Osteoblast (primary cell): ENCODE measurements around the gene CDT1. TPM values are rescaled to one million over a fixed set of nuclear protein-coding genes. Genes with fewer than 3 reads are reported as not detected.

ENCODE experiments used
- DNase-seq: peaks from one replicate; pipeline ENCODE4 v3.0.0; 2011; ENCODE audit warnings: low spot score, mixed read lengths; ENCODE audit not compliant: insufficient read length; ENCODE audit errors: missing footprints
- H2AFZ ChIP-seq: 2 replicates; pipeline ENCODE4 v1.6.0; 2011; ENCODE audit warnings: mild to moderate bottlenecking, low read length
- H3K27ac ChIP-seq: 2 replicates; pipeline ENCODE4 v1.5.1; 2011; ENCODE audit warnings: mild to moderate bottlenecking, low read depth, low read length, moderate library complexity
- H3K27me3 ChIP-seq: 2 replicates; pipeline ENCODE4 v1.6.0; 2012; ENCODE audit warnings: mild to moderate bottlenecking, control low read depth, inconsistent platforms, low read length, moderate library complexity; ENCODE audit not compliant: insufficient read depth
- H3K36me3 ChIP-seq: 2 replicates; pipeline ENCODE4 v1.5.1; 2011; ENCODE audit warnings: mild to moderate bottlenecking, low read length, control low read depth, moderate library complexity; ENCODE audit not compliant: insufficient read depth
- H3K4me1 ChIP-seq: 2 replicates; pipeline ENCODE4 v1.5.1; 2011; ENCODE audit warnings: mild to moderate bottlenecking, low read length, control low read depth, moderate library complexity; ENCODE audit not compliant: insufficient read depth
- H3K4me2 ChIP-seq: 2 replicates; pipeline ENCODE4 v1.6.0; 2011; ENCODE audit warnings: mild to moderate bottlenecking, low read length; ENCODE audit not compliant: insufficient read depth
- H3K4me3 ChIP-seq: fragments of 200-600 bp; sonication (generic); 3 replicates; pipeline ENCODE4 v1.5.1; 2012; ENCODE audit warnings: mild to moderate bottlenecking, low read length, inconsistent platforms; ENCODE audit not compliant: insufficient read depth
- H3K79me2 ChIP-seq: 2 replicates; pipeline ENCODE4 v1.6.0; 2012; ENCODE audit warnings: mild to moderate bottlenecking, low read length, control low read depth, inconsistent platforms; ENCODE audit not compliant: insufficient read depth
- H3K9me3 ChIP-seq: 2 replicates; pipeline ENCODE4 v1.5.1; 2011; ENCODE audit warnings: low read depth, low read length, control low read depth
- H4K20me1 ChIP-seq: 2 replicates; pipeline ENCODE4 v1.6.0; 2012; ENCODE audit warnings: mild to moderate bottlenecking, low read length, control low read depth; ENCODE audit not compliant: insufficient read depth
- total RNA-seq: library from RNA; depleted of rRNA; stranded (reverse); fragments of >200 nt; gene quantifications from 2 replicates; pipeline ENCODE4 v1.2.3, GENCODE V29; 2012
- TF ChIP-seq, protein P1 (sequence below): IDR thresholded peaks from 2 replicates; pipeline ENCODE4 v1.5.1; 2011; ENCODE audit warnings: mild to moderate bottlenecking, low read depth, low read length, moderate library complexity; ENCODE audit errors: extremely low read depth

CDT1 gene
- total RNA-seq, 1 donor, result 2.9 TPM

DNA sequence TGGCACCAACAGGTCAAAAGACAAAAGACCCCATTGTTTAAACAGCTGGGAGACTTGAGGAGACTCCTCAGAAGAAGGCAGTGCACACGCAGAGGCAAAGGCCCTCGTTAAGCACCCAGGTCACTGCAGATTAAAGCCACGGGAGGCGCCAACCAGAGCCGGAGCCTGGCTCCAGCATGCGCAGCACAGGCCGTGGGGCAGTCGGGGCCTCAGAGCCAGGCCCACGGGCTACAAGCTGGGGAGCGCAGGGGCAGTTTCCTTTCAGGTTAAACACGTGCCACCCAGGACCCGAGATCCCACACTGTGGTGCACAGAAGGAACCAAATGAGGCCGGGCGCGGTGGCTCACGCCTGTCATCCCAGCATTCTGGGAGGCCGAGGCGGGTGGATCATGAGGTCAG lies 27.8 kb upstream of the CDT1 start:
- H2AFZ ChIP-seq, result no peak overlapping the region
- H3K27me3 ChIP-seq, result no peaks in the 10 kb centered on the region
- H3K27ac ChIP-seq, result no peak overlapping the region
- H3K4me3 ChIP-seq, result no peak overlapping the region
- no peak overlapping the region for H3K4me2 ChIP-seq
- no peaks in the 10 kb centered on the region for H3K9me3 ChIP-seq
- no peaks in the 10 kb centered on the region for H3K36me3 ChIP-seq
- peaks cover 91% of the 10 kb centered on the region for H3K79me2 ChIP-seq
- DNase-seq, result peak; percentile 38
- peaks cover 67% of the 10 kb centered on the region for H4K20me1 ChIP-seq
- TF ChIP-seq, protein P1, sequence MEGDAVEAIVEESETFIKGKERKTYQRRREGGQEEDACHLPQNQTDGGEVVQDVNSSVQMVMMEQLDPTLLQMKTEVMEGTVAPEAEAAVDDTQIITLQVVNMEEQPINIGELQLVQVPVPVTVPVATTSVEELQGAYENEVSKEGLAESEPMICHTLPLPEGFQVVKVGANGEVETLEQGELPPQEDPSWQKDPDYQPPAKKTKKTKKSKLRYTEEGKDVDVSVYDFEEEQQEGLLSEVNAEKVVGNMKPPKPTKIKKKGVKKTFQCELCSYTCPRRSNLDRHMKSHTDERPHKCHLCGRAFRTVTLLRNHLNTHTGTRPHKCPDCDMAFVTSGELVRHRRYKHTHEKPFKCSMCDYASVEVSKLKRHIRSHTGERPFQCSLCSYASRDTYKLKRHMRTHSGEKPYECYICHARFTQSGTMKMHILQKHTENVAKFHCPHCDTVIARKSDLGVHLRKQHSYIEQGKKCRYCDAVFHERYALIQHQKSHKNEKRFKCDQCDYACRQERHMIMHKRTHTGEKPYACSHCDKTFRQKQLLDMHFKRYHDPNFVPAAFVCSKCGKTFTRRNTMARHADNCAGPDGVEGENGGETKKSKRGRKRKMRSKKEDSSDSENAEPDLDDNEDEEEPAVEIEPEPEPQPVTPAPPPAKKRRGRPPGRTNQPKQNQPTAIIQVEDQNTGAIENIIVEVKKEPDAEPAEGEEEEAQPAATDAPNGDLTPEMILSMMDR, result no peak
- H3K4me1 ChIP-seq, result peaks cover 56% of the 10 kb centered on the region

DNA sequence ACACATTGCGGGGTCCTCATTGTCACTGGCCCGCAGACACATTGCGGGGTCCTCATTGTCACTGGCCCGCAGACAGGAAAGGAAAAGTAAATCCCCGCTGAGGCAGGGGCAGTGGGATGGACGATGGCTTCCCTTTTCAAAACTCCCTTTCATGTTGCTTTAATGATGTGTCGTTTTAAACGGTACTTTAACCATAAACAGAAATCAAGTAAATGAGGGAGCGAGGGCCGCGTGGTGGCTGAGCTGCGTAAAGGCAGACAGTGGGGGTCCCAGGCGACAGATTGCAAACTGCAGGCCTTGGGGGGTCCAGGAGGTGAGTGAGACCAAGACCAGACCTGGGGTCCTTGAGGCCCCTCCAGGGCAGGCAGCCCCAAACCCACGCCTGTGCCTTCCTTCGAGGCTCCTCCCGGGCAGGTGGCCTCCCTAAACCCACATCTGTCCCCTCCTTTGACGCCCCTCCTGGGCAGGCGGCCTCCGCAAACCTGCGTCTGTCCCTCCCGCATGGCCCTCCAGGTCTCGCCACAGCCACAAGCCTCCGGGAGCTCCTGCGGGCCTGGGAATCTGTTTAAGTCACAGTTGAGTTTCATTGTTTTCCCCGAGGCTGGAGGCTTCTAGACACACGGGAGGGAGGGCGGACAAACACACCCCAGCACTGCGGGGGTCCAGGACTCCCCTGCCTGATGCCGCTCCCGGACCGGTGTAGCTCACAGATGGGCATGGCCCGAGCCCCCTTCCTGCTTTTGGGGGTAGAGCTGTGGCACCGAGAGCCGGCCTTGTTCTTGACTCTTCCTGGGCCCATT lies 25.9 kb upstream of the CDT1 start:
- Histone ChIP-seq H3K4me1 (peaks cover 60% of the 10 kb centered on the region), H3K27me3 (no peaks in the 10 kb centered on the region), H3K4me2 (no peak overlapping the region), H3K27ac (no peak overlapping the region), H3K9me3 (no peaks in the 10 kb centered on the region), H3K79me2 (peaks cover 93% of the 10 kb centered on the region), H3K36me3 (no peaks in the 10 kb centered on the region), H3K4me3 (no peak overlapping the region), H4K20me1 (peaks cover 75% of the 10 kb centered on the region), H2AFZ (no peak overlapping the region)
- DNase-seq, result peak; percentile 34
- TF ChIP-seq, protein P1, result no peak

DNA sequence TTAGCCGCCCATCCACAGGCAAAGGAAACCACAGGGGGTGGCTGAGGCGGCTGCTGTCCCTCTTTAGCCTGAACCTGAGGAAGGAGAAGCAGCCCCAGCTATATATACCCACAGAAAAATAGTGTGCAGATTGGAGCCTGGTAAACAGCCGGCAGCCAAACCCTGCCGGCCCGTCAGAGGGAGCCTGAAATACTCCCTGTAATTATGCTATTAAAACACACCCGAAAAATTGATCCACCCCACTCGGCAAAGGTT lies 25.4 kb upstream of the CDT1 start:
- Histone ChIP-seq H3K27ac (no peak overlapping the region), H3K27me3 (no peaks in the 10 kb centered on the region), H3K36me3 (no peaks in the 10 kb centered on the region), H3K9me3 (no peaks in the 10 kb centered on the region), H3K4me3 (no peak overlapping the region), H3K4me1 (peaks cover 60% of the 10 kb centered on the region), H2AFZ (no peak overlapping the region), H4K20me1 (peaks cover 77% of the 10 kb centered on the region), H3K79me2 (peaks cover 98% of the 10 kb centered on the region), H3K4me2 (no peak overlapping the region)
- TF ChIP-seq, protein P1, result no peak
- peak; percentile 43 for DNase-seq

DNA sequence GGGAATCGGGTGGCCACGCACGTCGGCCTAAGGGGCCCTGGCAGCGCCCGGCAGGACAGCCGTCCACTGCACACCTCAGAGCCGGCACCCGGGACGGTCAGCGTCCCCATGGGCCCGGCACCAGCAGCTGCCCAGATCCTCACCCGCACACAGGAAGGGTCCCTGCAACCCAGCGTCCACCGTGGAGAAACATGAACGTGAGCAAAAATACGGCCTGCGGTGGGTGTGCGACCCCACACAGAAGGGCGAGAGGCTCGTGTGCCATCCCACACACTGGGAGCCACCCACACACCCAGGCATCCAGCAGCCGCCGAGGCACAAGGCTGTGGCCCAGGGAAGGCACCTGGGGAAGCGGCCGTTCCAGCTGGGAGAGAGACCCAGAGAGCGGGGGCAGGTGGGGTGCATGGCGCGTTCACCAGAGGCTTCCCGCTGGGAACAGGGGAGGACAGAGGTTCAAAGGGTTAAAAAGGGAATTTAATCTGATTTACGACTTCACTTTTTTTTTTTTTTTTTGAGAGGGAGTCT lies 25.0 kb upstream of the CDT1 start:
- Histone ChIP-seq H4K20me1 (peaks cover 77% of the 10 kb centered on the region), H3K27me3 (no peaks in the 10 kb centered on the region), H3K4me2 (no peak overlapping the region), H3K79me2 (peaks cover 99% of the 10 kb centered on the region), H3K27ac (no peak overlapping the region), H3K9me3 (no peaks in the 10 kb centered on the region), H2AFZ (no peak overlapping the region), H3K36me3 (no peaks in the 10 kb centered on the region), H3K4me3 (no peak overlapping the region), H3K4me1 (peaks cover 59% of the 10 kb centered on the region)
- TF ChIP-seq, protein P1, result no peak
- peak; percentile 66 for DNase-seq
